Measurements from ENCODE around the gene USP8.
"Not testable (repeated sequence)": the region's sequence is repeated elsewhere in the genome, so short reads cannot be mapped to it uniquely, and the experiment has no call there.

The USP8 gene

DNA sequence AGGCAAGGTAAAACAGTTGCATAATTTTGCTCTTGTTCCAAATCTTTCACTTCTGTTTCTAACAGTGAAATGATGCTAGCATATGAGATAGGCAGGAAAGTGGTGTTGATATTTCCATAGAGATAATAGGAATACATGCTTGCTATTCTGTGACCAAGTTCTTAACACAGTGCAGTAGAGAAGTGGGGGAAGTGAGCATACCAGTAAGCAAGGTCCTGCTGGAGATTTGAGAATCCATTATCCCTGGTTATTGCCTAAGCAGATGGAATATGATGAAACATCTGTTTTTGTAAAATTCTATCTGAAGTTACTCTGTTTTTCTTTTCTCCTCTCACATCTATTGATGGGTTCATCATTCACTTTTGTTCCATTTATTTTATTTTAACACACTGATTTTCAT, 28.7 kb downstream of the USP8 start:
- no peak for DNase-seq

DNA sequence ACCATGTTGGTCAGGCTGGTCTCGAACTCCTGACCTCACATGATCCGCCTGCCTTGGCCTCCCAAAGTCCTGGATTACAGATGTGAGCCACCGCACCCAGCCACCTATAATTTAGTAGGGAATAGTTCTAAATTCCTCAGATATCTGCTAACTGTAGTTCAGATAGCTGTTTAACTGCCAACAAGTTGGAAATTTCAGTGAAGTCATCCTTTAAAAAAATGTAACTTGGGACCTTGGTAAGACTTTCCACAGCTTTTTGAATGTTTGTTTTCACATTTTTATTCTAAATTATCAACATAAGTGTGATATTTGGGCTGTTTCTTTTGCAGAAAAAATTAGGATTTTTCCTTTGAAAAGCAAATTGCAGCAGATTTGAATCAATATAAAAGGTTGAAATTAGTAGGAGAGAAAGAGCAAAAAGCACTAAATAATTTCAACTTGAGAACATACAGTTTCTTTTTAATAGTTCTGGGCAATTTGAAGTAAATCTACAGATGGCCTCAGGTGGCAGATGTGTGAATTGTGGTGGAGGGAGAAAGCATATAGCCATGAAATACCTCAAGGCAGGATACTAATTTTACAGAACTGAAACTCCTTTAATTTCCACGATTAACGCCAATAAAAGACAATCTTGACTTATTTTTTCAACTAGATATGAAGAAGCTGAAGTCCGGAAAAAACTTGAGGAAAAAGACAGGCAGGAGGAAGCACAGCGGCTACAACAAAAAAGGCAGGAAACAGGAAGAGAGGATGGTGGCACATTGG, 34.3 kb downstream of the USP8 start:
- DNase-seq: no peak

DNA sequence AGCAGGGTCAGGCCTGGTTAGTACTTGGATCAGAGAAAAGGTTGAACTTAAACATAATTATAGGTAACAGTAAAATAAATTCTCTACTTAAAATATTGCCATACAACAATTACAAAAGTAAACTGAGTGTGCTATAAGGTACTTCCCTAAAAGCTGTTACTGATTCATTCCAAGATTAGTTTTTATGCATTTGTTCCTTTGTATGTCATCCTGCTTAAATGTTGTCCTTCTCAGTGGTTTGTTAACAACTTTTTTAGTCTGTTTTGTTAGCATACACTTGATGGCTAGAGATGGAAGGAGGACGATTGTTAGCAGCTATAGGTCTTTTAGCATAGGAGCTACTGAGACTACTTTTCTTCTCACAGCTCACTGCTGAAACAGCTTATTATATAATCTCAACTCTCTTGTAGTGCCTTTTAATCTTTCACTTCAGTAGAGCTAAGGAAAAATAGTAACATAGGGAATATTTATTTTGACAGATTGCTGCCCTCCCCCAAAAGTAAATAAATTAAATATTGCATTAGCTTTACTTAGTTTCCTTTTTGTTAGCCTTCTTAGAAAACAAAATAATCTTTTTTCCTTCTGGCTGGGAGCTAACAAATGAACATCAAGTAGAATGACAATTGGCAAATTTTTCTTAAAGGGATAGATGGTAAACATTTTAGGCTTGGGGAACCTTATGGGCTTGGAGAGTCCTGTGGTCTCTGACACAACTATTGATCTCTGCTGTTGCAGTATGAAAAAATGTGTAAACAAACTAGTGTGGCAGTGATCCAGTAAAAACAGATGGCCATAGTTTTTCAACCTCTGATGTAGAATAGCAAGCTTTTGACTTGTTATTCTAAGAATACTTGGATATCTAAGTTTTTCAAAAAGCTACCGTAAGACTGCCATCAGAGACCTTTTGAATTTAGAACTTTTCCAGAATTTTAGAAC, 39.5 kb downstream of the USP8 start:
- DNase-seq: no peak

- DNase-seq: no peak
Measured at GRCh38 chr15:50471072-50471471, 46.9 kb downstream of the USP8 start.

- DNase-seq: no peak
Measured at GRCh38 chr15:50476143-50476542, 51.9 kb downstream of the USP8 start.

DNA sequence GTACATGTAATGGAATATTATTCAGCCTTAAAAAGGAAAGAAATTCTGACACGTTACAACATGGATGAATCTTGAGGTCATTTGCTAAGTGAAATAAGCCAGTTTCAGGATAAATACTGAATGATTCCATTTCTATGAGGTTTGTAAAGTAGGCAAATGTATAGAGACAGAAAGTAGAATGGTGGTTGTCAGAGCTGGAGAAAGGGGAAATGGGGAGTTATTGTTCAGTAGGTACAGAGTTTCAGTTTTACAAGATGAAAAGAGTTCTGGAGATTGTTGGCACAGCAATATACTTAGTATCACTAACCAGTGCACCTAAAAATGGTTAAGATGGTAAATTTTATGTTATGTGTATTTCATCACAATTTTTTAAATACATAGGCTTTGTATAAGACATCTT, 60.6 kb downstream of the USP8 start:
- no peak for DNase-seq

- no peak for DNase-seq
Measured at GRCh38 chr15:50485389-50485788, 61.2 kb downstream of the USP8 start.

DNA sequence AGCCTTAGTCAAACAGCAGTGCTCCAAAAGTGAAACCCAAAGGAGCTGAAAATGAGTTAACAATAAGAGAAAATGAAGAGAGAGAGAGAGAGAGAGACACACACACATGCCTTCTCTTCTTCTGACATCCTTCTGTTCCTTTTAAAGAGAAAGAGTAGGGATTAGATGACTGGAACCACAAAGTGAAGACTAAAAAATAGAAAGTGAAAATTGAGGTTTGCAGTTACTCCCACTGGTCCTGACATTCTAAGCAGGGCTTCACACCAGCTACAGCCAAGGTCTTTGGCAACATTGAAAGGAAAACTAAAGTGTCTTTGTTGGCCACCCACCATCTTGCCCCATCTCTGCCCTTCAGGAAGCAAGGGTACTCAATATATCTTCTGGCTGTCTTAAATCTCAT, 63.1 kb downstream of the USP8 start:
- DNase-seq: no peak

DNA sequence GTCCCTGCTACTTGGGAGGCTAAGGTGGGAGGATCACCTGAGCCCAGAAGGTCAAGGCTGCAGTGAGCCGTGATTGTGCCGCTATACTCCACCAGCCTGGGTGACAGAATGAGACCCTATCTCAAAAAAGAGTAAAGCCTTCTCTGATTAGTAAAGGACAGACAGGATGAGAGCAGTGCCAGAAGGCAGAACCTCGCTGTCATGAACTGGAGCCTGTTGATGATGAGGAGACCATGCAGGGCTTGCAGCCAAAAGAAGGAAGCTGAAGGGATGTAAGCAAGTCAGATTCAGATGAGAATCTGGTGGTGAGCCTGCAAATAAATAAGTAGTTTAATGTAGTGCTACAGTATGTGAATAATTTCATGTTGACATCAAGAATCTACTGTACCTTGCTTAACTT, 69.4 kb downstream of the USP8 start:
- DNase-seq: no peak

GRCh38 chr15:50494547-50494946, 70.3 kb downstream of the USP8 start:
- not testable (repeated sequence) for DNase-seq

GRCh38 chr15:50496692-50497091, 72.5 kb downstream of the USP8 start:
- no peak for DNase-seq

DNA sequence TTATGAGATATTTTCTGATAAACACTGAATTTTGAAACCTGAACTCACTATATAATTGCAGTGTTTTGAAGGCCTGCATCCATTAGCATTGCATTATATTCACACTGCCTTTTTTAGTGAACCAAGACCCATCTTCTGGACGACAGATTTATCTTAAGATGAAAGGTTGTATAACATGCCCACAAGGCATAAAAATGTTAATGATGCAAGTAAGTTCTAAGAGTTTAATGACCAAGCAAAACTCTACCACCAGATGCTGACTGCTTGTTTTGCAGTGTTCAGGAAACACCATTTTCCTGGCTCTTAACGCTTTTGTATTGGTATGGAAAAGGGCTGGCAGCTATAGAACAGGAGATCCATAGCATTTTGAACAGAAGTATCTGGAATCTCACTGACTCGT, 76.1 kb downstream of the USP8 start:
- DNase-seq: no peak

DNA sequence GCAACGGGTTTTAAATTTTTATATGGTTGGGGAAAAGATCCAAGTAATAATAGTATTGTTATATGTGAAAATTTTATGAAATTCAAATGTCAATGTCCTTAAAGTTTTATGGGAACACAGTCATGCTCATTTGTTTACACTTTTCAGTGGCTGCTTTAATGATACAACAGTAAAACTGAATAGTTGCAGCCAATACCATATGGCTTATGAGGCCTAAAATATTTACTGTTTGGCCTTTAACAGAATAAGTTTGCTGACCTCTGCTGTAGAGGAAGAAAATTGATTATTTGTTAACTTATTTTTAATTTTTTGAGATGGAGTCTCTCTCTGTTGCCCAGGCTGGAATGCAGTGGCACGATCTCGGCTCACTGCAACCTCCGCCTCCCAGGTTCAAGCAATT, 77.6 kb downstream of the USP8 start:
- no peak for DNase-seq

- DNase-seq: no peak
Measured at GRCh38 chr15:50503144-50503543, 78.9 kb downstream of the USP8 start.

GRCh38 chr15:50505656-50506055, 81.5 kb downstream of the USP8 start:
- DNase-seq: not testable (repeated sequence)

- DNase-seq: no peak
Measured at GRCh38 chr15:50506121-50506520, 81.9 kb downstream of the USP8 start.

- DNase-seq: no peak
Measured at GRCh38 chr15:50513001-50513400, 88.8 kb downstream of the USP8 start.

DNA sequence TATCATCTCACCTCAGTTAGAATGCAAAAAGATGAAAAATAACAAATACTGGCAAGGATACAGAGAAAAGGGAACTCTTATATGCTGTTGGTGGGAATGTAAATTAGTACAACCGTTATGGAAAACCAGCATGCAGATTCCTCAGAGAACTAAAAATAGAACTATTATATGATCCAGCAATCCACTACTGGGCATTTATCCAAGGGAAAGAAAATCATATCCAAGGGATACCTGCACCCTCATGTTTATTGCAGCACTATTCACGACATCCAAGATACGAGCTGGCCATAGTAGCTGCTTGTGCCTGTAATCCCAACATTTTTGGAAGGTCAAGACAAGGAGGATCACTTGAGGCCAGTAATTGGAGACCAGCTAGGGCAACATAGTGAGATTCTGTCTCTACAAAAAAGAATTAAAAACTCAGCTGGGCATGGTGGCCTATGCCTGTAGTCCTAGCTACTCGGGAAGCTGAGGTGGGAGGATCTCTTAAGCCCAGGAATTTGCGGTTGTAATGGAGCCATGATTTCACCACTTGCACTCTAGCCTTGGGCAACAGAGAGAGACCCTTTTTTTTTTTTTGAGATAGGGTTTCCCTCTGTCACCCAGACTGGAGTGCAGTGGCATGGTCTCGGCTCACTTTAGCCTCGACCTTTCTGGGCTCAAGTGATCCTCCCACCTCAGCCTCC, 95.7 kb downstream of the USP8 start:
- DNase-seq: no peak

GRCh38 chr15:50523851-50524251, 99.6 kb downstream of the USP8 start:
- DNase-seq: no peak

GRCh38 chr15:50531163-50531562, 107.0 kb downstream of the USP8 start:
- no peak for DNase-seq

- DNase-seq: no peak
Measured at GRCh38 chr15:50531766-50532165, 107.6 kb downstream of the USP8 start.

- DNase-seq: no peak
Measured at GRCh38 chr15:50542887-50543210, 118.6 kb downstream of the USP8 start.

DNA sequence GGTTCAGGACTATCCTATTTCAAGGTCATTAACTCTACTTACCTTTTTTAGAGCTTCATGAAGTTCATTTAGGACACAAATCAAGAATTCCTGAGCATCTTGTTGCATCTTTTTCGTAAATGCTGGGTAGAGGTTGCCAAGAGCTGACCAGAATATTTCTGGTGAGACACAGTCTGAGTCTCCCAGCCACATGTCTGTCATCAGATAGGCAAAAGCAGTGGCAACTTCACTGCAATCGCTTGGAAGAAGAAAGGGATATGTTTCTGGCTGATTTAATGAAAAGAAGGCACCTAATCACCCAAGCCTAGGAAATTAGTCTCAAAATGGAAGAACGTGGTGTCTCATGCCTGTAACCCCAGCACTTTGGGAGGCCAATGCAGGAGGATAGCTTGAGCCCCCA, 119.4 kb downstream of the USP8 start:
- no peak for DNase-seq

DNA sequence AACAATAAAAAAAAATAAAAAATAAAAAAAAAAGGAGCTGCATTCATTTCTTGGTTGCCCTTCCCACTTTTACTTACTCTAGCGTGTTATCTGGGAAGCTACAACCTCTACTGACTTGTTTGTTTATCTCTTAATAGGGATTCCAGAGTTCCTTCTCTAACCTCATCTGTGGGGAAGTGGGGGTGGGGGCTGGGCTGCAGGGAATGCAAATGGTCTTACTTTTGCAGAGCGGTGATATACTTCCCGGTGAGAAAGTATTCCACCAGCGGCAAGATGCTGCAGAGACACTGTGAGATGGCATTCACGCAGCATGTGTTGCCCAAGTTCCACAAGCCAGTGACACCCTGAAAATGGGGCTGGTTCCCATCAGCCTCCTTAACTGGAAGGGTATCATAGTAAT, 120.2 kb downstream of the USP8 start:
- DNase-seq: no peak
